ENCODE measurements around the gene CDX2. TPM values are rescaled to one million over a fixed set of nuclear protein-coding genes. Genes with fewer than 3 reads are reported as not detected.

Gene CDX2
- total and polyA plus RNA-seq, 2 donors (not counting 1 experiment from before 2014, with no cell fraction given): not detected

DNA sequence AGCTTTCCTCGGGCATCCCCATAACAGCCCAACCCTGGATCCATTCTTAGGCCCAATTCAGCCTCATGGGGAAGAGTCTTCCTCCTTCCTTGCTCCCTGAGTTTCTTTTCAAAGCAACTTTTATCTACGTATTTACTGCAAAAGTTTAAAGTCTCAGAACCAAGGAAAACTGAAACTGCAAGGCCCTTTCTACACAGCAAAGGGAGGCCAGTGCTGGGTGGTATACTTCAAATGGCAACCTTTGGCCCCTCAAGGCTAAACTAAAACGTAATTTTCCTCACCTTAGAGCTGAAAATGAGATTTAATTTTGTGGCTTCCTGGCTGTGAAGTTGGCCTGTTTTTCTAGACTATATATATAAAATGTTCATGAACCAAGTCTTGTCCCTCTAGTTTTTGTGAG, 5.6 kb downstream of the CDX2 start:
- peaks cover 42 to 50% of the 10 kb centered on the region in 2 donors for H3K4me1 ChIP-seq (ENCODE audit: control insufficient read depth in 2 of 2, insufficient read depth in 2 of 2, low read length in 2 of 2)
- no peak overlapping the region for H3K9ac ChIP-seq (ENCODE audit: low read length)
- 89% methylated on average over 2 of the region's 3 CpGs for WGBS (ENCODE audit: insufficient coverage)
- intact Hi-C loops (cut with micrococcal nuclease): no loop called here
- Mint-ChIP-seq H3K4me1 (peaks cover 34% of the 10 kb centered on the region), H3K9me3 (ENCODE audit: insufficient read depth) (no peaks in the 10 kb centered on the region), H3K27me3 (peaks cover 78% of the 10 kb centered on the region), H3K4me3 (no peak overlapping the region), H3K27ac (no peak overlapping the region)
- H3K36me3 ChIP-seq (replicated peaks in 1 of 2; ENCODE audit: control extremely low read depth in 1 of 2, control insufficient read depth in 1 of 2, extremely low read depth in 1 of 2, insufficient read depth in 2 of 2, low read length in 1 of 2): no peaks in the 10 kb centered on the region
- POLR2A ChIA-PET: no interaction called here
- H4K20me1 ChIP-seq (ENCODE audit: control insufficient read depth, insufficient read depth, low read length, poor library complexity, severe bottlenecking): no peaks in the 10 kb centered on the region
- H3K4me3 ChIP-seq (ENCODE audit: control extremely low read depth in 1 of 5, extremely low read depth in 1 of 5, insufficient read depth in 1 of 5, low read depth in 2 of 5, low read length in 4 of 5): no peak overlapping the region
- CTCF ChIA-PET: no interaction called here
- ATAC-seq (ENCODE audit: low read depth): no peak
- H2AFZ ChIP-seq (ENCODE audit: insufficient read depth, low read depth, low read length, poor library complexity, severe bottlenecking): no peak overlapping the region
- DNase-seq: no peak
- TF ChIP-seq EZH2 (IDR thresholded peaks at IDR 0.05; ENCODE audit: borderline replicate concordance, insufficient read depth, low read depth, low read length, poor library complexity, severe bottlenecking): no peak
- TF ChIP-seq, protein P1, sequence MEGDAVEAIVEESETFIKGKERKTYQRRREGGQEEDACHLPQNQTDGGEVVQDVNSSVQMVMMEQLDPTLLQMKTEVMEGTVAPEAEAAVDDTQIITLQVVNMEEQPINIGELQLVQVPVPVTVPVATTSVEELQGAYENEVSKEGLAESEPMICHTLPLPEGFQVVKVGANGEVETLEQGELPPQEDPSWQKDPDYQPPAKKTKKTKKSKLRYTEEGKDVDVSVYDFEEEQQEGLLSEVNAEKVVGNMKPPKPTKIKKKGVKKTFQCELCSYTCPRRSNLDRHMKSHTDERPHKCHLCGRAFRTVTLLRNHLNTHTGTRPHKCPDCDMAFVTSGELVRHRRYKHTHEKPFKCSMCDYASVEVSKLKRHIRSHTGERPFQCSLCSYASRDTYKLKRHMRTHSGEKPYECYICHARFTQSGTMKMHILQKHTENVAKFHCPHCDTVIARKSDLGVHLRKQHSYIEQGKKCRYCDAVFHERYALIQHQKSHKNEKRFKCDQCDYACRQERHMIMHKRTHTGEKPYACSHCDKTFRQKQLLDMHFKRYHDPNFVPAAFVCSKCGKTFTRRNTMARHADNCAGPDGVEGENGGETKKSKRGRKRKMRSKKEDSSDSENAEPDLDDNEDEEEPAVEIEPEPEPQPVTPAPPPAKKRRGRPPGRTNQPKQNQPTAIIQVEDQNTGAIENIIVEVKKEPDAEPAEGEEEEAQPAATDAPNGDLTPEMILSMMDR (IDR thresholded peaks at IDR 0.05): no peak
- H3K27me3 ChIP-seq (replicated peaks in 1 of 4; ENCODE audit: control extremely low read depth in 1 of 4, control insufficient read depth in 3 of 4, insufficient read depth in 4 of 4, low read length in 3 of 4): peaks cover 0 to 92% (median 66%) of the 10 kb centered on the region in 4 experiments
- peaks cover 0 to 48% (median 0%) of the 10 kb centered on the region in 3 donors for H3K9me3 ChIP-seq (ENCODE audit: control extremely low read depth in 1 of 3, control insufficient read depth in 2 of 3, insufficient read depth in 1 of 3, low read length in 2 of 3)
- no peaks in the 10 kb centered on the region for H3K79me2 ChIP-seq (ENCODE audit: control insufficient read depth, insufficient read depth, low read length)
- H3K4me2 ChIP-seq (replicated peaks; ENCODE audit: low read depth, low read length, poor library complexity, severe bottlenecking): no peak overlapping the region
- no peak overlapping the region for H3K27ac ChIP-seq (ENCODE audit: low read length in 2 of 2)

DNA sequence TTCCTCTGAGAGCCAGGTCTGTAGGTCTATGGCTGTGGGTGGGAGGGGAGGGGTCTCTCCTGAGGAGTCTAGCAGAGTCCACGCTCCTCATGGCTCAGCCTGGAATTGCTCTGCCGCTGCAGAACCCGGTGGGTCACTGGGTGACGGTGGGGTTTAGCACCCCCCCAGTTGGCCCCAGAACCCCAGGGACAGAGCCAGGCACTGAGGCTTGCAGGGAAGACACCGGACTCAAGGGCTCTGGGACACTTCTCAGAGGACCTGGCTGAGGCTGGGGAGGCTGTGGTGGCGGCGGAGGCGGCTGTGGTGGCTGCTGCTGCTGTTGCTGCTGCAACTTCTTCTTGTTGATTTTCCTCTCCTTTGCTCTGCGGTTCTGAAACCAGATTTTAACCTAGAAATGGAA, 6.1 kb downstream of the CDX2 start:
- Histone ChIP-seq H3K79me2 (ENCODE audit: control insufficient read depth, insufficient read depth, low read length) (no peaks in the 10 kb centered on the region), H4K20me1 (ENCODE audit: control insufficient read depth, insufficient read depth, low read length, poor library complexity, severe bottlenecking) (no peaks in the 10 kb centered on the region), H2AFZ (ENCODE audit: insufficient read depth, low read depth, low read length, poor library complexity, severe bottlenecking) (no peak overlapping the region), H3K4me3 (ENCODE audit: control extremely low read depth in 1 of 5, extremely low read depth in 1 of 5, insufficient read depth in 1 of 5, low read depth in 2 of 5, low read length in 4 of 5) (no peak overlapping the region), H3K4me1 (ENCODE audit: control insufficient read depth in 2 of 2, insufficient read depth in 2 of 2, low read length in 2 of 2) (peaks cover 37 to 45% of the 10 kb centered on the region in 2 donors), H3K9ac (ENCODE audit: low read length) (no peak overlapping the region), H3K36me3 (replicated peaks in 1 of 2; ENCODE audit: control extremely low read depth in 1 of 2, control insufficient read depth in 1 of 2, extremely low read depth in 1 of 2, insufficient read depth in 2 of 2, low read length in 1 of 2) (no peaks in the 10 kb centered on the region), H3K9me3 (ENCODE audit: control extremely low read depth in 1 of 3, control insufficient read depth in 2 of 3, insufficient read depth in 1 of 3, low read length in 2 of 3) (peaks cover 0 to 43% (median 0%) of the 10 kb centered on the region in 3 donors), H3K4me2 (replicated peaks; ENCODE audit: low read depth, low read length, poor library complexity, severe bottlenecking) (no peak overlapping the region), H3K27me3 (replicated peaks in 1 of 4; ENCODE audit: control extremely low read depth in 1 of 4, control insufficient read depth in 3 of 4, insufficient read depth in 4 of 4, low read length in 3 of 4) (peaks cover 0 to 89% (median 67%) of the 10 kb centered on the region in 4 experiments), H3K27ac (ENCODE audit: low read length in 2 of 2) (no peak overlapping the region)
- Mint-ChIP-seq H3K4me3 (no peak overlapping the region), H3K9me3 (ENCODE audit: insufficient read depth) (no peaks in the 10 kb centered on the region), H3K27ac (no peak overlapping the region), H3K27me3 (peaks cover 80% of the 10 kb centered on the region), H3K4me1 (peaks cover 33% of the 10 kb centered on the region)
- ChIA-PET CTCF (interaction anchor here (0.7 kb wide), 1 partner anchor 8 kb away, joined by 3 read pairs; no protein-coding TSS in a partner anchor), POLR2A (interaction anchor here (0.8 kb wide), 1 partner anchor 13 kb away, joined by 4 read pairs; no protein-coding TSS in a partner anchor)
- DNase-seq (no peak), ATAC-seq (ENCODE audit: low read depth) (no peak)
- intact Hi-C loops (cut with micrococcal nuclease): no loop called here
- WGBS (ENCODE audit: insufficient coverage): 60% methylated on average over 6 of the region's 9 CpGs
- TF ChIP-seq, protein P1 (IDR thresholded peaks at IDR 0.05): no peak
- no peak for TF ChIP-seq EZH2 (IDR thresholded peaks at IDR 0.05; ENCODE audit: borderline replicate concordance, insufficient read depth, low read depth, low read length, poor library complexity, severe bottlenecking)

Data from B cell (primary cell).